GM19468 (cell line): ENCODE measurements around the gene PRDX5.

Source experiments
- ATAC-seq: cut with Tn5 transposase; IDR thresholded peaks from one replicate; pipeline ENCODE4 v1.9.1; 2021; ENCODE audit warnings: mild to moderate bottlenecking, moderate library complexity, moderate number of reproducible peaks; ENCODE audit not compliant: unreplicated experiment; ENCODE audit errors: extremely low read depth

Gene PRDX5

DNA sequence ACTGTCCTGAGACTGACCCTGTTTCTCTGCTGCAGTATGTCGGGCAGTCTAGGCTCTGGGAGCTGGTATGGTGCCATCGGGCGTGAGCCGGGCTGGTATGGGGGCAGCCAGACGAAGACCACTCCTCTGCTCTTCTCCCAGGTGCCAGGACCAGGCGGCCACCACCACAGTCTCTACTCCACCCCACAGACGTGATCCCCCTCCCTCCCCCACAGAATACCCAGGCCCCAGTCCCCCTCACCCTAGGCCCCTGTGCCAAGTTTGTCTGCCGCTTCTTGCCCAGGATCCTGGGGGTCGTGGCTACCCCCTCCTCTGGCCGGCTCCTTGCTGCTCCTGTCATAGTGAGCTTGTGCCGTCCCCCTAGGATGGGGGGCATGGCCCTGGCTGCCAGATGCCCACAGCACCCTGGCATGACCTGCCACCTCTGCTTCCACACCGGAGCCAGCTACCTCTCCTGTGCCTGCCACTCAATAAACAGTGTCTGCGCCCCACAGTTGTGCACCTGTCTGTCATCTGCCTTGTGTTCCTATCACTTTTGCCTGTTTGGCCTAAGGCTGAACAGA, 28.8 kb upstream of the PRDX5 start:
- no peak for ATAC-seq

DNA sequence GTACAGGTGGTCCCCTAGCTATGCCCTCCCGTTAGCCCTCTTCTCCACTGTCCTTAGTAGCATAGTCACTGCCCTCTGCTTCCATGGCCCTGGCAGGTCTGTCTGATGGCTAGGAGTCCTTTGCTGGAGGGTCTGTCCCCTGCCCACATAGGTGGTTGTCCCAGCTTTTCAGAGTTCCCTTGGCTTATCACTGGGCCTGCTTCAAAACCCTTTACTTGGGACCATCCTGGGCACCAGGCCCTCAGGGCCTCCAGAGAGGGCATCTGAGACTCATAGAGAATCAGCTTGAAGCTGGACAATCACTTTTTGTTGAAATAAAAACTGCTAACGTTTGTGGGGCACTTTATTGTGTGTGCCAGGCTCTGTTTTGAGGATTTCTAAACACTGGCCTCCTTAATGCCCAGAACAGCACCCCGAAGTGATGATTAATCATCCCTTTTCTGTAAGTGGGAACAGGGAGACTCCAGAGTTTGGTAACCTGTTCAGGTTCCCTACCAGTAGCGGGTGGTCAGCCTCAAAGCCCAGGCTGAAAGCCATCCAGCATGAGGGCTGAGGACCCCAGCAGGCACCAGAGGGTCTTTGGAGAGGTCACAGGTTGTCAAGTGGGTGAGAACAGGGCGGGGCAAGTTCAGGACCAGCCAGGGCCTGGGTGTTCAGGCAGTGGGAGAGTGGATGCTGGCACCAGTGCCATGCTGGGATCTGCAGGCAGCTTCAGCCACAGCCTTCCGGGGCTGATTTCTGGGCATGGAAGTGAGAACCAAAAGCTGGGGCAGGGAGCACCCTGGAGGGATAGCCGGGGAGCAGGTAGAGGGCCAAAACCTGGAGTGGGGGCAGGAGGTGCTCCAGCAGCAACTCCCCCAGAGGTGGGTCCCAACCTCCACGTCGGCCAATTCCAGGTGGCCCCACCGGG, 27.3 kb upstream of the PRDX5 start:
- no peak for ATAC-seq

DNA sequence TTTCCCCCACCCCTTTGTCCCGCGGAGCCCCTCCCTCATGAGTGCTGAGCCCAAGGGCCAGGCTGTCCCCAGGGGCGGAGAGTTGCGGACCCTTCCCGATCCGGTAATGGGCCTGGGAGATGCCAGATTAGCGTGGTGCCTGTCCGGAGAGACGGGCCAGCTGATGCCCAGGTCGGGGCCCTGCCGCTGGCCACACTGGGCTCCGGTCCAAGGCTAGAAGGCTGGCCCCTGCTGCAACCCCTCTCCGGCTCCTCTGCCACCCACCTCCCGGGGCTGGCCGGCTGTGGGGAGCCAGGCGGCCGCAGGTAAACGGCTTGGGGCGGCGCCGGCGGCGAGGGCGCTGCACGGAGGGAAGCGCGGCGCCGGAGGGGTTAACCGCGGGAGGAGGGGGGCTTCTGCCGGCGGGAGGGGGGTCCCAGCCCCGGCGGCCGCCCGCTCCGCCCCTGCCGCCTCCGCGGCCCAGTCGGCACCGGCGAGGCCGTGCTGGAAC, 26.6 kb upstream of the PRDX5 start, which contains the start of gene KCNK4:
KCNK4 (plus strand) TSS at position 41 of the 490 bp plus-strand sequence. CDS start 1,717 bp downstream, outside the sequence.
- no peak for ATAC-seq

DNA sequence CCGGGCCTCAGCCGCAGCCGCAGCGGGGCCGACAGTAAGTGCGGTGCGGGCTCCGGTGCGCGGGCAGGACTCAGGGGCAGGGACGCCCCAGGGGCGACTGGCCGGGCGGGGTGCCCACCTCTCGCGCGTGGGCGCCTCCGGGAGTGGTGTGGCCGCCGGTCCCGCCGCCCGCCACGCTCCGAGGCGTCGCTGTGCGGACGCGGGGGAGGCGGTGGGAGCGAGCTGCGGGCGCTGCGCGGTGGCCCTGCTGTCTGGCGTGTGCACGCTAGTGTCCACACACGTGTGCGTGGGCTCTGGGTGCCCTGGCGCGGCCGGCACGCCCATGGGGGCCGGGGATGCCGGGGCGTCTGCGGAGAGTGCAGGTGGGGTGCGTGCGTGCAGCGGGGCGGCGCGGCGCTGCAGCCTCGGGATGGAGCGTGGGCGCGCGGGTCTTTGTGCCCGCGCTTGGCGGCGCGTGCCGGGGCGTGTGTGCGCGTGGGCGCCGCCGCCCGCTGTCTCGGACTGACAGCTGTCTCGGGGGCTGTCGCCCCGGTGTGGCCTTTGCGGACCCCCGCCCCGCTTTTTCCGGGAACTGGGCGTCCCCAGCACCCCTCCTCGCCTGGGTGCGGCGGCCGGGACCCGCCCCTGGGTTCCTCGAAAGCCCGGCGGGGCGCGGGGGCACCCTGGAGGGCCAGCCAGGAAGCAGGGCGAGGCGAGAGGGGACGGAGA, 26.0 kb upstream of the PRDX5 start:
- no peak for ATAC-seq

DNA sequence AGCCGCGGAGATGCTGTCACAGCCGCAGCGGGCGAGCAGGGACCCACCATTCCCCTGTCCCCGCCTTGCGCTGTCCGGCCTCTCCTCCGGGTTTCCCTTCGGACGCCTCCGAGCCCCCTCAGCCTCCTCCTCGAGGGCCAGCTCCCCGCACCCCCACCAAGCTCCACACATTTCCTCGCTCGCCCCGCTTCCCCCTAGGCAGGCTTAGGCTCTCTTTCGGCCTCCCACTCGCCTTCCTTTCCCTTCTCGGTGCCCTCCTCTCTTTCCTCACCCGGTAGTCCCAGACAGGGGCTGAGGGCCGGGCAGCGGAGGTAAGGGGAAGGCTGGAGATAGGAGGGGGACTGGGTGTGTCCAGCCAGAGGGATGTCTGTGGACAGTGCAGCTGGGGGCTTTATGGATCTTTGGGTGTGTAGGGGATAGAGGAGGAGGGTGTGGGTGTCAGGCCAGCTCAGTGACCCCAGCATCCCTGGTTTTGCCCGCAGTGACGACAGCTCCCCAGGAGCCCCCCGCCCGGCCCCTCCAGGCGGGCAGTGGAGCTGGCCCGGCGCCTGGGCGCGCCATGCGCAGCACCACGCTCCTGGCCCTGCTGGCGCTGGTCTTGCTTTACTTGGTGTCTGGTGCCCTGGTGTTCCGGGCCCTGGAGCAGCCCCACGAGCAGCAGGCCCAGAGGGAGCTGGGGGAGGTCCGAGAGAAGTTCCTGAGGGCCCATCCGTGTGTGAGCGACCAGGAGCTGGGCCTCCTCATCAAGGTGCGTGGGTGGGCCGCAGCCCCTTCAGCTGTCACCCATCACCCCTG, 25.3 kb upstream of the PRDX5 start:
- no peak for ATAC-seq

DNA sequence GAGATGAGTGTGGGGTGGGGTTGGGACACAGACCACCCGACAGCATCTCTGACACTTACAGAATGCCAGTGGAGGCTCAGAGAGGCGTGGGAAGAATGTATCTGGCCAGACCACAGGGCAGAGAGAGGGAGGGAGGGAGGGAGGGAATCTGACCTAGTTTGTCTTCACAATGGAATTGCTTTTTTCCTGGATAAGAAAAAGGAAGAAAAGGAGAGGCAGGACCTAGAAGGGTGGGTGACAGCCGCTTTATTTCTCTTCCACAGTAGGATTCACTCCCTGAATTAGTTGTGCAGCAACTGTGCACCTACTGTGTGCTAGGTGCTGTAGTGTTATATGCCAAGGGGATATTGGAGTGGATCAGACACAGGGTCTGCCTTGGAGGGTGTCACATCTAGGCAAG, 23.1 kb upstream of the PRDX5 start:
- ATAC-seq, result no peak

DNA sequence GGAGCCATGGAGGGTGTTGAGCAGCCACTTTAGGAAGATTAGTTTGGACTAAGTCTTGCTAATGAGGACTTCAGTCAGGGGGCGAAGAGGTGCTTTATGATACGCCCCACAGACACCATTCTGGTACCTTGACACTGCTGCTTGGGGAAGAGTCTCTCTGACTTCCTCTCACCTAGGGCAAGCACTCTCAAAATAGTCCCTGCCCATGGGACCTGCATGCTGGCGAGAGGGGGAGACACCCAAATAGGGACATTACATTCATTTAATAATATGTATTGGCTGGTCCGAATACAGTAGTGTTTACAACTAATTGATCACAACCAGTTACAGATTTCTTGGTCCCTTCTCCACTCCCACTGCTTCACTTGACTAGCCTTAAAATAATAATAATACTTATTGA, 22.2 kb upstream of the PRDX5 start:
- ATAC-seq, result no peak

DNA sequence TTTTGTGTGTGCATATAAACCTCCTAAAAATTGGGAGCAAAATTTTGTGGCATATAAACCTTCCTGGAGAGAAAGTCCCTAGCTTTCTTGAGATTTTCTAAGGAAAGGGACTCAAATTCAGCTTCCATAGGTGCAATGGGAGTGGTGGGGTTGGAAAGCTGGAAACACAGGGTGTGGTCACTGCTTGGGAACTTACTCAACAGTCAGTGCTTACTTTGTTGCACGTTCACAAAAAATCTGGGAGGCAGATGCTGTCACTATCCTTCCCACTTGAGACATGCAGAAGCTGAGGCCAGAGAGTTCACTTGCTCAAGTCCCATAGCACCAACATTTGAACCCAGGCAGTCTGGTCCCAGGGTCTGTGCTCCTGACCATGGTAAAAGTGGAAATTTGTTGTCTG, 21.7 kb upstream of the PRDX5 start:
- no peak for ATAC-seq

DNA sequence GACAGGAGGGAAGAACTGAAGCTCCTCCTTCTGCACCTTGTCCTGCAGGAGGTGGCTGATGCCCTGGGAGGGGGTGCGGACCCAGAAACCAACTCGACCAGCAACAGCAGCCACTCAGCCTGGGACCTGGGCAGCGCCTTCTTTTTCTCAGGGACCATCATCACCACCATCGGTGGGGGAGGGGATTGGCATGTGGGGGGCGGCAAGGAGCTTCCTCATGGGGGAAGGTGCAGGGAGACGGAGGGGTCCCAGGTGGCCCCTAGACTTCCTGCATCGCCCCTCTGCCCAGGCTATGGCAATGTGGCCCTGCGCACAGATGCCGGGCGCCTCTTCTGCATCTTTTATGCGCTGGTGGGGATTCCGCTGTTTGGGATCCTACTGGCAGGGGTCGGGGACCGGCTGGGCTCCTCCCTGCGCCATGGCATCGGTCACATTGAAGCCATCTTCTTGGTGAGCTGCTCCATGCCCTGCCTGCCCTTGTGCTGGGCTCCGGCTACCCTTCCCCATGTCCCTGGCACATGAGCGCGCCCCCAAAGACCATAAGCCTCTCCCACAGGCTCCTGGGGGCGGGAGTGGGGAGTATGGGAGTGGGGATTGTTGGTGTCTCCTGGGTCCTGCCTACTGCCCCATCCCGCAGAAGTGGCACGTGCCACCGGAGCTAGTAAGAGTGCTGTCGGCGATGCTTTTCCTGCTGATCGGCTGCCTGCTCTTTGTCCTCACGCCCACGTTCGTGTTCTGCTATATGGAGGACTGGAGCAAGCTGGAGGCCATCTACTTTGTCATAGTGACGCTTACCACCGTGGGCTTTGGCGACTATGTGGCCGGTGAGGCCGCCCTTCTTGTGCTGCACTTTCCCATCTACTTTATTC, 20.9 kb upstream of the PRDX5 start:
- ATAC-seq, result no peak

DNA sequence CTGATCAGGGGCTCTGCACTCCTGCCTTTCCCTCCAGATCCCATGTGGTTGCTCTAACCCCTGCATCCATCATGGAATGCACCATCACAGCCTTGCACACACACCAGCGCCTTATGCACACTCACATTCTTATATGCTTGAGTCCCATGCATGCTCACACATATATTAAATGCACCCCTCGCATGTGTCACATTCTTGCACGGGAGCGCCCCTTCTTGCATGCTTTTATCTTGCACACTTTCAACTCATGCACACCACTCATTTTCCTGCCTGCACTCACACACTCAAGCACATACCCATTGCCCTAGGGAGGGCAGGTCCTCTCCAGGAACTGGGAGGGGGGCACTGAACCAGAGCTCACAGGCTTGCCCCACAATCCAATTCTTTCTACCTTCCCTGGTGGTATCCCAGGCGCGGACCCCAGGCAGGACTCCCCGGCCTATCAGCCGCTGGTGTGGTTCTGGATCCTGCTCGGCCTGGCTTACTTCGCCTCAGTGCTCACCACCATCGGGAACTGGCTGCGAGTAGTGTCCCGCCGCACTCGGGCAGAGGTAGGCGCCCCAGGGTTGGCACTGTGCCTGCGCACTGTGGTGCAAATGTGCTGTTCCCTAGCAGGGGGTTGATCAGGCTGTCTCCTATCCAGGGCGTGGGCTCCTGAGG, 20.1 kb upstream of the PRDX5 start:
- ATAC-seq, result no peak

DNA sequence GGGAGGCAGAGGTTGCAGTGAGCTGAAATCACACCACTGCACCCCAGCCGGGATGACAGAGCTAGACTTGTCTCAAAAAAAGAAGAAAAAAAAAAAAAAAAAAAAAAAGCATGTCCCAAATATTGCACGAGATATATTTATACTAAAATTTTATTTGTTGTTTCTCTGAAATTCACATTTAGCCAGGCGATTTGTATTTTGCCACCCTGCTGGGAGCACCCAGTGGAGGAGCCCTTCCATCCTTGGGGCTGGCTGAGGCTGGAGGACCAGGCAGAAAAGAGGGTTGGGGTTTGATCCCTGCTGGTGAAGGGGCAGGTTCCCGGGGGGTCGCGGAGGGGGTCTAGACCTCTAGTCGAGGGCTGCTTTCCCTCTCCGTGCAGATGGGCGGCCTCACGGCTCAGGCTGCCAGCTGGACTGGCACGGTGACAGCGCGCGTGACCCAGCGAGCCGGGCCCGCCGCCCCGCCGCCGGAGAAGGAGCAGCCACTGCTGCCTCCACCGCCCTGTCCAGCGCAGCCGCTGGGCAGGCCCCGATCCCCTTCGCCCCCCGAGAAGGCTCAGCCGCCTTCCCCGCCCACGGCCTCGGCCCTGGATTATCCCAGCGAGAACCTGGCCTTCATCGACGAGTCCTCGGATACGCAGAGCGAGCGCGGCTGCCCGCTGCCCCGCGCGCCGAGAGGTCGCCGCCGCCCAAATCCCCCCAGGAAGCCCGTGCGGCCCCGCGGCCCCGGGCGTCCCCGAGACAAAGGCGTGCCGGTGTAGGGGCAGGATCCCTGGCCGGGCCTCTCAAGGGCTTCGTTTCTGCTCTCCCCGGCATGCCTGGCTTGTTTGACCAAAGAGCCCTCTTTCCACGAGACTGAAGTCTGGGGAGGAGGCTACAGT, 18.7 kb upstream of the PRDX5 start:
- ATAC-seq, result no peak

DNA sequence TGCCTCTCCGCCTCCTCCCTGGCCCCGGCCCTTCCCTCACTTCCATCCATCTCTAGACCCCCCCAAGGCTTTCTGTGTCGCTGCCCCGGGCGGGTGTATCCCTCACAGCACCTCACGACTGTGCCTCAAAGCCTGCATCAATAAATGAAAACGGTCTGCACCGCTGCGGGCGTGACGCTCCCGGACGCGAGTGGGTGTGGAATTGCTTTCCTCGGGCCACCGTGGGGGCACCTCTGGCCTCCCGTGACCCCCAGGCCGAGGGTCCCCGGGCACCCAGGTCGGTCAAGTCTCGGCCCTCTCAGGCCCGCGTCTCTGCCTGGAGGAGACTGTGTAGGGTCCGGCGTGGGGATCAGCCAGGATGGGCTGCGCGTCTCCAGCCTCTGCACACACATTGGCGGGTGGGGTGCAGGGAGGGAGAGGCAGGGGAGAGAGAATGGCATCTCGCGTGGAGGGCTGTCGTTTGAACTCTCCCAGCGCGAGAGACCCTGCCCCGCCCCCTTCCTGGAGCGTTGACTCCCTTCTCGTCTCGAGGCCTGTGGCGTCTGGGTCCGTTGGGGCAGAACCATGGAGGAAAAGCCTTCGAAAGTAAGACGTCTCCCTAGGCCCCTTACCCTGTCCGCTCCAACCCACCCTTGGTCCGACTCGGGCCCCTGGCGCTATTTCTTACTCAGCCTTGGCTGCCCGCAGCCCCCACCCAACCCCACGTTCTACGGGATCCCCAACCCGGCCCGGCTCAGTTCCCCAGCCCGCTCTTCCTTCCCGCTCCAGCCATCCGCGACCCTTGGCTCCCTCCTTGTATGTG, 17.9 kb upstream of the PRDX5 start, which contains the start of gene CATSPERZ:
CATSPERZ (plus strand) TSS at position 512 of the 802 bp plus-strand sequence; CDS start at position 565, 53 bp downstream.
- ATAC-seq, result no peak

DNA sequence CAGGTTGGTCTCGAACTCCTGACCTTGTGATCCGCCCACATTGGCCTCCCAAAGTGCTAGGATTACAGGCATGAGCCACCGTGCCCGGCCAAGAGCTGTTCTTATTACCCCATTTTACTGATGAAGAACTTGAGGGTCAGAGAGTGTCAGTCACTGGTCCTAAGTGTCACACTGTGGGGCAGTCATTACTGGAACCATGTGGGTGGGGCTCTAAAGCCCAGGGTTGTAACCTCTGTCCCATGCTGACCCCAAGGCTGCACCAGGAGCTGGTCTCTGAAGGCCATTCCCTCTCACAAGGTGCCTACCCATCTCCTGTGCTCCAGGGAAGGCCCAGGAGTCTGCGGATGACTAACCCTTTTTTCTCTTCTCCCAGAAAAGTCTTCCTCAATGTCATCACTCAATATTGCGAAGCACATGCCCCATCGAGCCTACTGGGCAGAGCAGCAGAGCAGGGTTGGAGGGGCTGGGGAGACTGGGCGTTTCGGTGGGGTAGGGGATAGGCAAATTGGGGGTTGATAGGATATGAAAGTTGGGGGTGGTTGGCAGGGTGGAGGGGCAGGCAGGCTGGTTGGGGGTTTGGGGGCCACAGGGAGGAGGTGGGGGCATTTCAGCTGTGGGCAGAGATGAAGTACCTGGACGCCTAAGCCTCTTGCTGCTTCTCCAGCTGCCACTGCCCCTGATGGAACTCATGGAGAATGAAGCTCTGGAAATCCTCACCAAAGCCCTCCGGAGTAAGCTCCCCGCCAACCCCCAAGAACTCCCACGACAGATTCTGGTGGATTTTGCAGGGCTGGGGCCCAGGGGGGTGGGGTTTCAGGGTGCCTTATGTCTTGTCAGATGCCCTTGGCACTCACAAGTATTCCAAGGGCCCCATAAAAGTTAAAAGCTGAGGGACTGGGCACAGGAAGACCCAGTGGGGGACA, 14.6 kb upstream of the PRDX5 start:
- ATAC-seq, result no peak

DNA sequence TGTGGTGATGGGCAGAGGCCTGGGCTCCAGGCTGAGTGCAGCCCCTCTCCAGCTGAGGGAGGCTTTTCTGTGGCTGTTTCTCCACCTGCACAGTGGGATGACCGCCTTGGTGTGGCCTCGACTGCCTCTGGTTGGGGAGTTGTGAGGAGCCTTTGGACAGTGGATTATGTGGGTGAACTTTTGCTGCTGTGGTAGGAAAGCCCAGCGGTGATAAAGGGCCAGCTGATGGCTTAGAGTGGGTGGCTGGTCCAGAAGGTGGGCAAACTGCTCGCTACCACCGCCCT, 13.9 kb upstream of the PRDX5 start:
- ATAC-seq, result no peak

DNA sequence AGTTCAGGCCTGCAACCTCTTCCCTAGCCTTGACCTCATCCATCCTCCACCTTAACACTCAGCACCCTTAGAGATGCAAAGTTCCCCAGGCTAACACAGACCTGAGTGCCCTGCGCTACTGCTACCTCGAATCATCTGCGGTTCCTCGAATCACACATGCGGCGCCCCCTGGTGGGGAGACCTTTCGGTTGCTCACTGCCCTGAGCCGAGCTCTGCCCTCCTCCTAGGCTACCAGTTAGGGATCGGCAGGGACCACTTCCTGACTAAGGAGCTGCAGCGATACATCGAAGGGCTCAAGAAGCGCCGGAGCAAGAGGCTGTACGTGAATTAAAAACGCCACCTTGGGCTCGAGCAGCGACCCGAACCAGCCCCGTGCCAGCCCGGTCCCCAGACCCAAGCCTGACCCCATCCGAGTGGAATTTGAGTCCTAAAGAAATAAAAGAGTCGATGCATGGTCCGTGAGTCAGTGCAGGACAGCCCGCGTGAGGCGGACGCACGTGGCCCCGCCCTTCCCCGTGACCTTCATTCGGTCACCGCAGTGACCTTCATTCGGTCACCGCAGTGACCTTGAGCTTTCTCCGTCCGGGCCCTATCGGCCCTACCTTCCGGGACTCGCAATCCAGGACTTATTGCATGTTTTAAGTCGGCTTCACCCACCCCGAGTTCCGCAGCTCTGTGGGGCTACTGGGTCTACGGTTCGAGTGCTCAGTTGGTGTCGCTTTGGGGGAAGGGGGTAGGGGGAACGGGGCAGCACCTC, 13.4 kb upstream of the PRDX5 start:
- no peak for ATAC-seq
